PFSK-1 (cell line): ENCODE measurements around the gene ECE1.

Experiments
- FOXP2 ChIP-seq: optimal IDR thresholded peaks from 2 replicates; pipeline ENCODE3; 2011; ENCODE audit warnings: borderline replicate concordance, control low read depth, inconsistent platforms; ENCODE audit not compliant: insufficient read depth; ENCODE audit errors: extremely low read length, extremely low read depth
- POLR2AphosphoS5 ChIP-seq: IDR thresholded peaks from 2 replicates; pipeline ENCODE4 v1.6.1; 2012; ENCODE audit warnings: low read depth, mild to moderate bottlenecking, control low read depth, low read length, moderate library complexity
- SIN3A ChIP-seq: IDR thresholded peaks from 2 replicates; pipeline ENCODE4 v1.6.1; 2012; ENCODE audit warnings: mild to moderate bottlenecking, low read length, moderate library complexity, borderline replicate concordance; ENCODE audit not compliant: insufficient read depth
- TAF1 ChIP-seq: IDR thresholded peaks from 2 replicates; pipeline ENCODE4 v1.6.1; 2012; ENCODE audit warnings: low read length, control low read depth, borderline replicate concordance; ENCODE audit not compliant: insufficient read depth
- TF ChIP-seq, protein P1 (sequence below), 2 experiments: IDR thresholded peaks; 2 replicates each; pipeline versions ENCODE4 v1.6.1 to v1.8.0; 2011 to 2012; ENCODE audit warnings: low read depth in 2 of 2, low read length in 2 of 2, control low read depth in 1 of 2, inconsistent platforms in 1 of 2, mild to moderate bottlenecking in 1 of 2, moderate library complexity in 1 of 2; ENCODE audit not compliant: insufficient read depth in 1 of 2

Gene ECE1

GRCh38 chr1:21254335-21254951 is 35.8 kb downstream of the ECE1 start:
- no peak for TF ChIP-seq SIN3A
- TF ChIP-seq TAF1: no peak
- TF ChIP-seq POLR2AphosphoS5: no peak
- TF ChIP-seq, protein P1, sequence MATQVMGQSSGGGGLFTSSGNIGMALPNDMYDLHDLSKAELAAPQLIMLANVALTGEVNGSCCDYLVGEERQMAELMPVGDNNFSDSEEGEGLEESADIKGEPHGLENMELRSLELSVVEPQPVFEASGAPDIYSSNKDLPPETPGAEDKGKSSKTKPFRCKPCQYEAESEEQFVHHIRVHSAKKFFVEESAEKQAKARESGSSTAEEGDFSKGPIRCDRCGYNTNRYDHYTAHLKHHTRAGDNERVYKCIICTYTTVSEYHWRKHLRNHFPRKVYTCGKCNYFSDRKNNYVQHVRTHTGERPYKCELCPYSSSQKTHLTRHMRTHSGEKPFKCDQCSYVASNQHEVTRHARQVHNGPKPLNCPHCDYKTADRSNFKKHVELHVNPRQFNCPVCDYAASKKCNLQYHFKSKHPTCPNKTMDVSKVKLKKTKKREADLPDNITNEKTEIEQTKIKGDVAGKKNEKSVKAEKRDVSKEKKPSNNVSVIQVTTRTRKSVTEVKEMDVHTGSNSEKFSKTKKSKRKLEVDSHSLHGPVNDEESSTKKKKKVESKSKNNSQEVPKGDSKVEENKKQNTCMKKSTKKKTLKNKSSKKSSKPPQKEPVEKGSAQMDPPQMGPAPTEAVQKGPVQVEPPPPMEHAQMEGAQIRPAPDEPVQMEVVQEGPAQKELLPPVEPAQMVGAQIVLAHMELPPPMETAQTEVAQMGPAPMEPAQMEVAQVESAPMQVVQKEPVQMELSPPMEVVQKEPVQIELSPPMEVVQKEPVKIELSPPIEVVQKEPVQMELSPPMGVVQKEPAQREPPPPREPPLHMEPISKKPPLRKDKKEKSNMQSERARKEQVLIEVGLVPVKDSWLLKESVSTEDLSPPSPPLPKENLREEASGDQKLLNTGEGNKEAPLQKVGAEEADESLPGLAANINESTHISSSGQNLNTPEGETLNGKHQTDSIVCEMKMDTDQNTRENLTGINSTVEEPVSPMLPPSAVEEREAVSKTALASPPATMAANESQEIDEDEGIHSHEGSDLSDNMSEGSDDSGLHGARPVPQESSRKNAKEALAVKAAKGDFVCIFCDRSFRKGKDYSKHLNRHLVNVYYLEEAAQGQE (IDR thresholded peaks at IDR 0.05; ENCODE audit: insufficient read depth in 1 of 2, low read depth in 2 of 2, low read length in 2 of 2): no peak
- no peak for TF ChIP-seq FOXP2

DNA sequence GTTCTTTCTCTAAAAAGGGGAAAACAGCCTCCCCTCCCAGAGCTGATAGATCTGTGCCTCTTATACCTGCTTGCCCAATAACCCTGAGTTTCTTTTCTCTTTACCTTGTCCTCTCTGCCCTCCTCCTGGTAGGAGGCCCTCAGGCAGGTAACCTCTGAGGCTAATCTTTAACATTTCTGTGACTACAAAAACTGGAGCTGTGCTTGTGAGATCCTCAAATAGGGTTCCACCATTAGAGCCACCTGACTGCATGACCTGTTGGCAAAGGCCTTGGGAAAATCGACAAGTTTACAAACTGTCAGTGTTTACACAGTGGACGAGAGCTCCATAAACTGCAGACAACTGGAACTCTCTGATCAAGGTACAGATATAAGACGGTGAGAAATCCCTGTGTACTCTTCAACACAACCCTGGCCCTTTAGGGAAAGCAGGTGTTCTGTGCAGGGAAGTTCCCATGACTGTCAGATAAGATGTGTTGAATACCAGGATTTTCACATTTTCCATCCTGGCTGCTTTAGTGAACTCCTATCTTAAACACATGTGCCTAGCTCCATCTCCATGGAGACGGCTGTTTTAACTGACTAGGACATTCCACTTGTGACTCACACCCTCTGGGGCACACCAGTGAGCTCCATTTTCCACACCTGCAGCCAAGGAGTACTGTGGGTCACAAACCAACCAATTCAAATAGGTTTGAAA is 38.3 kb downstream of the ECE1 start:
- no peak for TF ChIP-seq TAF1
- no peak for TF ChIP-seq POLR2AphosphoS5
- TF ChIP-seq, protein P1 (IDR thresholded peaks at IDR 0.05; ENCODE audit: insufficient read depth in 1 of 2, low read depth in 2 of 2, low read length in 2 of 2): no peak
- TF ChIP-seq SIN3A: no peak
- TF ChIP-seq FOXP2: no peak

DNA sequence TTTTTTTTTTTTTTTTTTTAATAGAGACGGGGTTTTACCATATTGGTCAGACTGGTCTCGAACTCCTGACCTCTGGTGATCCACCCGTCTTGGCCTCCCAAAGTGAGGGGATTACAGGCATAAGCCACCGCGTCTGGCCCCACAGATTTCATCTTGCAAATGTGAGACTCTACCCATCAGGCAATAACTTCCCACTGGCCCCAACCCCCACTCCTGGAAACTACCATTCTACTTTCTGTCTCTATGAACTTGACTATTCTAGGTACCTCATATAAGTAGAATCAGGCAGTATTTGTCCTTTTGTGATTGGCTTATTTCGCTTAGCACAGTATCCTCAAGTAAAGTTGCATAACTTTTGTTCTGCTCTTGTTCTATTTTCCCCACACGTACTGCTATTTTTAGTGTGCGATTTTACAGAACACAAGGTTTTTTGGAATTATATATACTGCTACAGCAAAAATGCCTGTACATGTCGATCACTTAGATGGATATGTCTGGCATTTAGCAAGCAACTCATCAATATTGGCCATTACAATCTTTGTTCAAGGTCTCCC is 40.2 kb downstream of the ECE1 start:
- TF ChIP-seq TAF1: no peak
- no peak for TF ChIP-seq SIN3A
- TF ChIP-seq, protein P1 (IDR thresholded peaks at IDR 0.05; ENCODE audit: insufficient read depth in 1 of 2, low read depth in 2 of 2, low read length in 2 of 2): no peak
- no peak for TF ChIP-seq FOXP2
- no peak for TF ChIP-seq POLR2AphosphoS5

DNA sequence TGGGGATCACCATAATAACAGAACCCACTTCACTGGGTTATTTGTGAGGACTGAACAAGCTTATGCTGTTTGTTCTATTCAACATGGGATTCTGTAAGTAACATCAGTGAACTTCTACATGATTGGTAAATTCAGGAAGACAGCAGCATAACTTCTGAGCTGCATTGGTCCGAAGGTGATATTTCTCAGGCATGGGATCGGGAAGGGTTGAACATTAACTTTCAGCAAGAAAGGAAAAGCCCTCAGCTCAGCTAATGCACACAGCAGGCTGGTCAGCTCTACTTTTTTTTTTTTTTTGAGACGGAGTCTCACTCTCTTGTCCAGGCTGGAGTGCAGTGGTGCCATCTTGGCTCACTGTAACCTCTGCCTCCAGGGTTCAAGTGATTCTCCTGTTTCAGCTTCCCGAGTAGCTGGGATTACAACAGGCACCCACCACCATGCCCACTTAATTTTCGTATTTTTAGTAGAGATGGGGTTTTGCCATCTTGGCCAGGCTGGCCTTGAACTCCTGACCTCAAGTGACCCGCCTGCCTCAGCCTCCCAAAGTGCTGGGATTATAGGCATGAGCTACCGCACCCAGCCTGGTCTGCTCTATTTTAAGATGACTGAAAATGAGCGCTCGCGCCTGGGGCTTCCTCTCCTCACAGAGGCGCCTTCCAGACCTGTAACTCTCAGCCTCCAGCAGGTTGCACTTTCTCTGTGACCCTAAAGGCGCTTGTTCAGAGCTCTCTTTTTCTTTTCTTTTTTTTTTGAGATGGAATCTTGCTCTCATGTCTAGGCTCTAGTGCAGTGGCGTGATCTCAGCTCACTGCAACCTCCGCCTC is 42.2 kb downstream of the ECE1 start:
- no peak for TF ChIP-seq SIN3A
- no peak for TF ChIP-seq FOXP2
- TF ChIP-seq TAF1: no peak
- TF ChIP-seq, protein P1 (IDR thresholded peaks at IDR 0.05; ENCODE audit: insufficient read depth in 1 of 2, low read depth in 2 of 2, low read length in 2 of 2): no peak
- no peak for TF ChIP-seq POLR2AphosphoS5
